B cell (primary cell): ENCODE results near the gene IL6ST. TPM values are rescaled to one million over a fixed set of nuclear protein-coding genes. Genes with fewer than 3 reads are reported as not detected.

ENCODE experiments used
- ATAC-seq: fragments of 200-7000 bp; cut with Tn5 transposase; one replicate; pipeline ENCODE4 v1.10.0; 2021; ENCODE audit warnings: low read depth, mild to moderate bottlenecking, moderate number of reproducible peaks, moderate library complexity
- CTCF ChIA-PET: fragments of 350-600 bp; sonication (Branson Sonifier 250); formaldehyde crosslinking; loops from one replicate; lab custom pipeline; 2021; ENCODE audit warnings: antibody characterized with exemption, inconsistent platforms; lab: Charles Lee
- POLR2A ChIA-PET: fragments of 350-600 bp; sonication (Branson Sonifier 250); formaldehyde crosslinking; loops from one replicate; lab custom pipeline; 2021; ENCODE audit warnings: antibody characterized with exemption; lab: Charles Lee
- DNase-seq: peaks from one replicate; pipeline ENCODE4 v3.0.0; 2013
- H2AFZ ChIP-seq: 2 replicates; pipeline ENCODE4 v1.6.1; 2012; ENCODE audit warnings: mild to moderate bottlenecking, low read depth, low read length; ENCODE audit not compliant: insufficient read depth, poor library complexity, severe bottlenecking
- H3K27ac ChIP-seq, 2 donors: 1 replicate in 1 of 2; 2 replicates in 1 of 2; pipeline ENCODE4 v1.5.1; 2012 to 2013; ENCODE audit warnings: low read length in 2 of 2, mild to moderate bottlenecking in 2 of 2, moderate library complexity in 1 of 2
- H3K27me3 ChIP-seq, 4 experiments: fragments of 200-600 bp in 1 of 4; sonication (generic) in 1 of 4; replicated peaks in 1 of 4; 1 replicate in 2 of 4; 2 replicates in 2 of 4; pipeline versions ENCODE4 v1.6.1 to v1.7.0; 2013 to 2016; ENCODE audit warnings: low read length in 3 of 4, mild to moderate bottlenecking in 2 of 4, mixed read lengths in 1 of 4, moderate library complexity in 1 of 4; ENCODE audit not compliant: insufficient read depth in 4 of 4, control insufficient read depth in 3 of 4; ENCODE audit errors: control extremely low read depth in 1 of 4
- H3K36me3 ChIP-seq, 2 experiments: replicated peaks in 1 of 2; 1 replicate in 1 of 2; 2 replicates in 1 of 2; pipeline versions ENCODE4 v1.6.1 to v1.7.1; 2013; ENCODE audit warnings: low read length in 1 of 2; ENCODE audit not compliant: insufficient read depth in 2 of 2, control insufficient read depth in 1 of 2; ENCODE audit errors: control extremely low read depth in 1 of 2, extremely low read depth in 1 of 2
- H3K4me1 ChIP-seq, 2 donors: fragments of 200-600 bp in 1 of 2; sonication (generic) in 1 of 2; 1 replicate in 1 of 2; 2 replicates in 1 of 2; pipeline versions ENCODE4 v1.5.1 to v1.6.1; 2013 to 2017; ENCODE audit warnings: low read length in 2 of 2; ENCODE audit not compliant: control insufficient read depth in 2 of 2, insufficient read depth in 2 of 2
- H3K4me2 ChIP-seq: replicated peaks from 2 replicates; pipeline ENCODE3; 2012; ENCODE audit warnings: mild to moderate bottlenecking, low read depth, low read length; ENCODE audit not compliant: poor library complexity, severe bottlenecking
- H3K4me3 ChIP-seq, 5 experiments: fragments of 200-600 bp in 1 of 5; sonication (generic) in 1 of 5; 1 replicate in 3 of 5; 2 replicates in 2 of 5; pipeline versions ENCODE4 v1.5.1 to v1.7.0; 2011 to 2016; ENCODE audit warnings: low read length in 4 of 5, mild to moderate bottlenecking in 4 of 5, low read depth in 2 of 5, control low read depth in 1 of 5, moderate library complexity in 1 of 5; ENCODE audit not compliant: insufficient read depth in 1 of 5; ENCODE audit errors: control extremely low read depth in 1 of 5, extremely low read depth in 1 of 5
- H3K79me2 ChIP-seq: fragments of 200-600 bp; sonication (generic); one replicate; pipeline ENCODE4 v1.6.0; 2016; ENCODE audit warnings: low read length; ENCODE audit not compliant: control insufficient read depth, insufficient read depth
- H3K9ac ChIP-seq: fragments of 200-600 bp; sonication (generic); 2 replicates; pipeline ENCODE4 v1.6.1; 2017; ENCODE audit warnings: mild to moderate bottlenecking, low read length, moderate library complexity
- H3K9me3 ChIP-seq, 3 donors: one replicate each; pipeline versions ENCODE4 v1.6.1 to v1.7.1; 2013; ENCODE audit warnings: low read length in 2 of 3; ENCODE audit not compliant: control insufficient read depth in 2 of 3, insufficient read depth in 1 of 3; ENCODE audit errors: control extremely low read depth in 1 of 3
- H4K20me1 ChIP-seq: 2 replicates; pipeline ENCODE4 v1.6.0; 2012; ENCODE audit warnings: mild to moderate bottlenecking, low read length; ENCODE audit not compliant: insufficient read depth, control insufficient read depth, poor library complexity, severe bottlenecking
- H3K27ac Mint-ChIP-seq: one replicate; pipeline ENCODE4 v1.8.0; 2021; ENCODE audit warnings: mixed read lengths
- H3K27me3 Mint-ChIP-seq: one replicate; pipeline ENCODE4 v1.8.0; 2021; ENCODE audit warnings: mixed read lengths
- H3K4me1 Mint-ChIP-seq: one replicate; pipeline ENCODE4 v1.8.0; 2021; ENCODE audit warnings: mixed read lengths
- H3K4me3 Mint-ChIP-seq: one replicate; pipeline ENCODE4 v1.8.0; 2021; ENCODE audit warnings: mixed read lengths
- H3K9me3 Mint-ChIP-seq: one replicate; pipeline ENCODE4 v1.8.0; 2022; ENCODE audit warnings: mixed read lengths; ENCODE audit not compliant: insufficient read depth
- EZH2 ChIP-seq: IDR thresholded peaks from 2 replicates; pipeline ENCODE4 v1.6.1; 2012; ENCODE audit warnings: borderline replicate concordance, low read depth, mild to moderate bottlenecking, moderate library complexity, low read length; ENCODE audit not compliant: insufficient read depth, poor library complexity, severe bottlenecking
- WGBS: methylation state at CpG from one replicate; pipeline ENCODE4 v1.1.5; 2013; ENCODE audit warnings: missing lambda C conversion rate; ENCODE audit not compliant: insufficient coverage; 5-methylcytosine and 5-hydroxymethylcytosine counted together
- intact Hi-C: fragments of 100-400 bp; cut with micrococcal nuclease; formaldehyde crosslinking; loops from one replicate; pipeline ENCODE4 v1.10.0; 2022
- polyA plus RNA-seq: library from polyadenylated mRNA; depleted of rRNA; stranded (reverse); fragments of >200 nt; gene quantifications from 2 replicates; pipeline ENCODE4 v1.2.3, GENCODE V29; 2012
- total RNA-seq, 2 donors: library from RNA; stranded (reverse); fragments of 120-200 nt in 1 of 2; gene quantifications; 1 replicate in 1 of 2; 2 replicates in 1 of 2; pipeline versions ENCODE4 v1.2.3 to v1.2.4, GENCODE V29; 2013 to 2022
- TF ChIP-seq, protein P1 (sequence below): fragments of 200-600 bp; IDR thresholded peaks from one replicate; pipeline ENCODE4 v1.8.0; 2022; ENCODE audit warnings: antibody characterized with exemption, mild to moderate bottlenecking

Gene IL6ST
- total and polyA plus RNA-seq, 2 donors (not counting 1 experiment from before 2014, with no cell fraction given) = 4.3 to 28.0 TPM

DNA sequence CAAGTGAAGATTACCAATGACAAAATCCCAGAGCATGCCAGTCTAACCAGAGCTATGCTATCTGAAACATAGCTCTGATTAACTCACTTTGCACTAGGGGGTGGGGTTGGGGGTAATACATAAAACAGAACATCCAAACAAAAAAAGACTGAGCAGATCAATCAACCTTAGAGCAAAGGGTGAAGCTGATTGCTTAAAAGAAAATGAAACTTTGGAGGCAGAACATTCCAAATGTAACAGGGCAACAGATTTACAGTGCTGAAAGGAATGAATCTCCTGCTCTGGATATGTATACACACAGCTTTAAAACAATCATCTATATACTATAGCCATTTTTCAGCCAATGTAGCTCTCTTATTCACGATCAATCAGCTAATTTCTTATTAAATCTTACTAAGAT lies 4.9 kb downstream of the IL6ST start:
- ATAC-seq = no peak
- no peak overlapping the region for H3K4me3 Mint-ChIP-seq

More for the DNA sequence above, 4.9 kb downstream of the IL6ST start:
- intact Hi-C loops = loop anchor here (5.0 to 10.0 kb wide), 5 partner anchors 448 to 1675 kb away; partner anchors contain the start of genes ARL15 and CDC20B
- ChIA-PET POLR2A (interaction anchor here (0.7 kb wide), 1 partner anchor 12 kb away, joined by 3 read pairs; no protein-coding TSS in a partner anchor), CTCF (interaction anchor here (0.5 to 0.7 kb wide), 3 partner anchors 12 to 338 kb away, joined by 3 read pairs; no protein-coding TSS in a partner anchor)
- Histone ChIP-seq H3K36me3 (no peaks in the 10 kb centered on the region), H3K4me2 (no peak overlapping the region), H2AFZ (no peak overlapping the region), H3K27ac (no peak overlapping the region), H4K20me1 (peaks cover 10% of the 10 kb centered on the region), H3K9ac (no peak overlapping the region), H3K27me3 (no peaks in the 10 kb centered on the region), H3K4me1 (peaks cover 5 to 14% of the 10 kb centered on the region in 2 donors), H3K9me3 (peaks cover 0 to 3% (median 0%) of the 10 kb centered on the region in 3 donors), H3K79me2 (peaks cover 57% of the 10 kb centered on the region), H3K4me3 (no peak overlapping the region)
- DNase-seq = no peak
- no CpG with 5 or more reads among the region's 1 CpG for WGBS
- Mint-ChIP-seq H3K4me1 (peaks cover 29% of the 10 kb centered on the region), H3K27me3 (no peaks in the 10 kb centered on the region), H3K9me3 (peaks cover 3% of the 10 kb centered on the region), H3K27ac (no peak overlapping the region)
- TF ChIP-seq, protein P1, sequence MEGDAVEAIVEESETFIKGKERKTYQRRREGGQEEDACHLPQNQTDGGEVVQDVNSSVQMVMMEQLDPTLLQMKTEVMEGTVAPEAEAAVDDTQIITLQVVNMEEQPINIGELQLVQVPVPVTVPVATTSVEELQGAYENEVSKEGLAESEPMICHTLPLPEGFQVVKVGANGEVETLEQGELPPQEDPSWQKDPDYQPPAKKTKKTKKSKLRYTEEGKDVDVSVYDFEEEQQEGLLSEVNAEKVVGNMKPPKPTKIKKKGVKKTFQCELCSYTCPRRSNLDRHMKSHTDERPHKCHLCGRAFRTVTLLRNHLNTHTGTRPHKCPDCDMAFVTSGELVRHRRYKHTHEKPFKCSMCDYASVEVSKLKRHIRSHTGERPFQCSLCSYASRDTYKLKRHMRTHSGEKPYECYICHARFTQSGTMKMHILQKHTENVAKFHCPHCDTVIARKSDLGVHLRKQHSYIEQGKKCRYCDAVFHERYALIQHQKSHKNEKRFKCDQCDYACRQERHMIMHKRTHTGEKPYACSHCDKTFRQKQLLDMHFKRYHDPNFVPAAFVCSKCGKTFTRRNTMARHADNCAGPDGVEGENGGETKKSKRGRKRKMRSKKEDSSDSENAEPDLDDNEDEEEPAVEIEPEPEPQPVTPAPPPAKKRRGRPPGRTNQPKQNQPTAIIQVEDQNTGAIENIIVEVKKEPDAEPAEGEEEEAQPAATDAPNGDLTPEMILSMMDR = no peak
- TF ChIP-seq EZH2 = no peak
